Right cardiac atrium (tissue), 5 donors: ENCODE data around the gene GRAMD4. TPM values are rescaled to one million over a fixed set of nuclear protein-coding genes. Genes with fewer than 3 reads are reported as not detected.

Experiments
- ATAC-seq, 2 donors: fragments of 200-7000 bp; cut with Tn5 transposase; one replicate each; pipeline versions ENCODE4 v1.8.0 to v1.9.1; 2020; ENCODE audit warnings: moderate library complexity in 2 of 2, mild to moderate bottlenecking in 1 of 2
- DNase-seq, 3 donors: peaks; one replicate each; pipeline ENCODE4 v3.0.0-alpha.2; 2020
- H3K27ac ChIP-seq: one replicate; pipeline ENCODE4 v1.5.1; 2013; ENCODE audit warnings: mild to moderate bottlenecking, low read length, control low read depth, moderate library complexity
- H3K27me3 ChIP-seq: one replicate; pipeline ENCODE4 v1.6.1; 2013; ENCODE audit not compliant: control insufficient read depth, insufficient read depth
- H3K4me1 ChIP-seq: one replicate; pipeline ENCODE4 v1.6.1; 2013; ENCODE audit warnings: low read length; ENCODE audit not compliant: control insufficient read depth, insufficient read depth
- H3K4me3 ChIP-seq: one replicate; pipeline ENCODE4 v1.5.1; 2013; ENCODE audit warnings: low read length, control low read depth
- H3K9me3 ChIP-seq: one replicate; pipeline ENCODE4 v1.6.1; 2013; ENCODE audit warnings: low read length; ENCODE audit not compliant: control insufficient read depth
- WGBS: extraction: QIAGEN DNeasy Blood & Tissue Kit; methylation state at CpG from one replicate; pipeline ENCODE4 v1.1.7; 2013; 5-methylcytosine and 5-hydroxymethylcytosine counted together
- intact Hi-C, 4 donors: fragments of 100-400 bp; cut with DNase I; formaldehyde crosslinking; loops; one replicate each; pipeline versions ENCODE4 v1.11.0 to v1.14.0; 2022 to 2023
- polyA plus RNA-seq: library from polyadenylated mRNA; stranded (reverse); fragments of 200-250 nt; gene quantifications from one replicate; pipeline ENCODE4 v1.2.3, GENCODE V29; 2013
- total RNA-seq, 4 donors: library from RNA; stranded (reverse); fragmentation: NEBNext Ultra II Directional; extraction: Animal tissue kit (Norgen Biotek cat#: 25700); gene quantifications; one replicate each; pipeline ENCODE4 v1.2.1, GENCODE V29; 2021
- donor health status: healthy with polysubstance abuse.
- donor health status: DM: no; HTN: yes; CAD: no.
- donor health status: DM: no; HTN: no; CAD: no.
- donor health status: DM: no; HTN: yes; CAD: no; lungs with severe emphysema.
- donor health status: DM: yes; HTN: yes; CAD: no.

The GRAMD4 gene
- total and polyA plus RNA-seq, 5 donors: 31.6 to 106 (median 81.5) TPM

DNA sequence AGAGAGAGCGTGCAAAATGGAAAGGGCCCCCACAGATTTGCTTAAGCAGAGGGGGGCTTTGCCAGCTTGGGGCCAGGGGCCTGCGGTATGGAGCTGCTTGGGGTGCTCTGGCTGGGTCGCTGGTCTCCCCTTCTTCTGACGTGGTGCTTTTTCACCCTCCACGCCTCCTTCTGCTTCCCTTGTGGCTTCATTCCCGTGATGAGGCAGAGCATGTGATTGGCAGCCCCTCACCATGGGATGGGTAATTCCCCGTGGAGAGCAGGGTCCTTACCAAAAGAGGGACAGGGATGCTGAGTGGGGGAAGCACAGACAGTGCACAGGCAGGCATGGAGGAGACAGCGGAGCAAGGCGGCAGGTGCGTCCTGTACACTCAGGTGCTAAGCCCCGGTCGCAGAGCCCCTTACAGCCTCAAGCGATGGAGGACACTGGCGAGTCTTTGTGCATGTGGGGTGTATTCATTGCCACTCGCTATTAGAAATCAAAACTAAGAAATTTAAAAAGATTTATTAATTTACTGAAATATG is 19.9 kb upstream of the GRAMD4 start:
- intact Hi-C loops: no loop called here
- WGBS: 80% methylated on average over 15 of the region's 15 CpGs
- H3K27ac ChIP-seq: no peak overlapping the region

DNA sequence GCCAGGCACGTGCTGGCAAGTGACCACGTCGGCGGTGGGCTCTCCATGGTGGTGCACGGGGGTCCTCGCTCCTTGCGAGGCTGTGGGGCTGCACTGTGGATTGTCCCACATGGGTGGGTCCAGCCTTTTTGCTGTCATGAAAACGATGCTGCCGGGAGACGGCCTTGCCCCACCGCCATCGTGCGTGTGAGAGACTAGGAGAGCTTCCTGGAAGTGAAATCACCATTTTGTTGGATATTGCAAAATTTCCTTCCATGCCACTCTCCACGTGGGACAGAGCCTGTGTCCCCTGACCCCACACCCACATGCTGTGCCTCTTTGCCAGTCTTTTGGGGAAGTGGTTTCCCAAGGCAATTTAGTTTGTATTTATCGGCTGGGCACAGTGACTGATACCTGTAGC is 18.2 kb upstream of the GRAMD4 start:
- no peaks in the 10 kb centered on the region for H3K27me3 ChIP-seq
- H3K4me3 ChIP-seq: no peak overlapping the region
- H3K27ac ChIP-seq: no peak overlapping the region
- H3K4me1 ChIP-seq: peaks cover 5% of the 10 kb centered on the region
- ATAC-seq (no peak), DNase-seq (peak in 2 of 3 donors; percentile 63 to 69)
- intact Hi-C loops: no loop called here
- 81% methylated on average over 15 of the region's 15 CpGs for WGBS
- no peaks in the 10 kb centered on the region for H3K9me3 ChIP-seq

More for the DNA sequence above, 19.9 kb upstream of the GRAMD4 start:
- Histone ChIP-seq H3K9me3 (no peaks in the 10 kb centered on the region), H3K4me1 (peaks cover 11% of the 10 kb centered on the region), H3K27me3 (no peaks in the 10 kb centered on the region), H3K4me3 (no peak overlapping the region)
- no peak for ATAC-seq
- DNase-seq: peak in 1 of 3 donors; percentile 53

- peaks cover 4% of the 10 kb centered on the region for H3K4me1 ChIP-seq
- peak in 2 of 3 donors; percentile 67 to 77 for DNase-seq
These were observed 15.9 kb upstream of the GRAMD4 start for GRCh38 chr22:46604306-46604690.

GRCh38 chr22:46605117-46605516 is 15.1 kb upstream of the GRAMD4 start:
- Histone ChIP-seq H3K27ac (no peak overlapping the region), H3K27me3 (no peaks in the 10 kb centered on the region), H3K4me3 (no peak overlapping the region), H3K9me3 (no peaks in the 10 kb centered on the region), H3K4me1 (peaks cover 4% of the 10 kb centered on the region)
- intact Hi-C loops: no loop called here
- ATAC-seq (no peak), DNase-seq (no peak)
- 96% methylated on average over 6 of the region's 6 CpGs for WGBS

More at GRCh38 chr22:46604306-46604690, 15.9 kb upstream of the GRAMD4 start:
- H3K9me3 ChIP-seq: no peaks in the 10 kb centered on the region
- H3K27me3 ChIP-seq: no peaks in the 10 kb centered on the region
- H3K4me3 ChIP-seq: no peak overlapping the region
- WGBS: 28% methylated on average over 8 of the region's 8 CpGs
- H3K27ac ChIP-seq: peak overlapping the region; percentile 30
- ATAC-seq: peak; percentile 68 to 74
- intact Hi-C loops: no loop called here

DNA sequence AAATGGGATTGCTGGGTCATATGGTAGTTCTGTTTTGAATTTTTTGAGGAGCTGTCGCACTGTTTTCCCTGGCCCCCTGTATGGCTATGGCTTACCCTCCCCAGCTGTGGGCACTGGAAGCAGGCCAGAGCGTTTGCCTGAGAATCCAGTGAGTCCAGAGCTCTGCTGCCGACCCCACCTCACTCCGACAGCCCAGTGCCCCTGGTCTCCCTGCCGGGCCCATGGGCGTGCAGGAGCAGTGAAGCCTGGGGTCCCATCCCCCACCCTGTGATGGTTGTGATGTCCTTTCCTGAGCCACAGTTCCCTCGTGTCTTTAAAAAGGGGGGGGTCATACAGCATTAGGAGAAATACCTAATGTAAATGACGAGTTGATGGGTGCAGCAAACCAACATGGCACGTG is 13.3 kb upstream of the GRAMD4 start:
- intact Hi-C loops: no loop called here
- Histone ChIP-seq H3K27ac (no peak overlapping the region), H3K9me3 (no peaks in the 10 kb centered on the region), H3K4me3 (no peak overlapping the region), H3K27me3 (no peaks in the 10 kb centered on the region), H3K4me1 (peaks cover 4% of the 10 kb centered on the region)
- 68% methylated on average over 9 of the region's 9 CpGs for WGBS
- ATAC-seq (no peak), DNase-seq (peak in 2 of 3 donors; percentile 50 to 56)

- DNase-seq (peak in 1 of 3 donors; percentile 47), ATAC-seq (peak in 1 of 2 donors; percentile 3)
- Histone ChIP-seq H3K4me3 (no peak overlapping the region), H3K9me3 (no peaks in the 10 kb centered on the region), H3K27ac (no peak overlapping the region), H3K27me3 (no peaks in the 10 kb centered on the region), H3K4me1 (peaks cover 6% of the 10 kb centered on the region)
- intact Hi-C loops: no loop called here
- 88% methylated on average over 27 of the region's 27 CpGs for WGBS
These were observed 12.6 kb upstream of the GRAMD4 start for GRCh38 chr22:46607483-46608114.

DNA sequence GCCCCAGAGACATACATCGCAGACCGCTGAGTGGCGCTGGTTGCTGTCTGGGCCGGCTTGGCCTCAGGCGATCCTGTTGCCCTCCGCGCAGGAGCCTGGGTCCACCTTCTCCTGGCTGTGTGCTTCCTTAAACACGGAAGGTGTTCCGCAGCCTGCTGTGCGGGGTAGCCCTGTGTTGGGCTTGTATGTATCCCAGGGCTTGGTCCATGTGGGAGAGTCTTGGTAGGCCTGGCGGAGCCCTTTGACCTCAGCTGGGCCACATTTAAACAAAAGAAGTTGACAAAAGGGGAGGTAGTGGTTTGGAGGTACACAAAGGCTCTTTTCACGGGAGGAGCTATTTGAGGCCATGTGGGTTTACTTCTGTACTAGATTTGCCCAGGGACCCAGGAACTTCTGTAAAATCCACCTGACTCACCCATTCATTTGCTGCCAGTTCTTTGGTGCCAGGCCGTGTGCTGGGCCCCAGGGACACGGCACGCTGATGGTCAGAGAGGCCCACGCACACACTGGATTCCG is 11.0 kb upstream of the GRAMD4 start:
- peaks cover 17% of the 10 kb centered on the region for H3K4me1 ChIP-seq
- no peak overlapping the region for H3K27ac ChIP-seq
- H3K27me3 ChIP-seq: no peaks in the 10 kb centered on the region
- intact Hi-C loops: no loop called here
- H3K9me3 ChIP-seq: no peaks in the 10 kb centered on the region
- 92% methylated on average over 17 of the region's 17 CpGs for WGBS
- DNase-seq: peak in 1 of 3 donors; percentile 50
- no peak overlapping the region for H3K4me3 ChIP-seq
- no peak for ATAC-seq

DNA sequence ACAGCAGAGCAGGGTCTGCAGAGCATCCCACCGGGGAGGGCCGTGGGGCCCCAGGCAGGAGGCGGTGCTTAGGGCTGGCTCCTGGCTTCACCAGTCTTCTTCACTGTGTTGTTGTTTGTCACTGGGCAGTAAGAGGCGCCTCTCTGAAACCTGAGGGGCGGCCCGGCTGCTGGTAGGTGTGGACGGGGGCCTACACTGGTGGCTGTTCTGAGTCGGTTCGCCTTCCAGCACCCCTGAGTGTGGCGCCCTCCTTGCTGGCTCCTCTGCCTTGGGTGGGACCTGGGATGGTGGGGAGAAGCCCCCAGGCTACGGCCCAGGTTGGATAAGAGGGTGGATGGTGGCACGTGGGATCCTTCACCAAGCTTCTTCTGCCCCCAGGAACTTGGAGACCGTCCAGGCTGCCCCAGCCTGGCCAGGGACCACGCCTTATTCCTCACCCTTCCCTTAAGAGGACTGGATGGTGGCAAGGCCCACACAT is 10.4 kb upstream of the GRAMD4 start:
- 77% methylated on average over 14 of the region's 14 CpGs for WGBS
- no peaks in the 10 kb centered on the region for H3K9me3 ChIP-seq
- no peak overlapping the region for H3K4me3 ChIP-seq
- DNase-seq: peak in 2 of 3 donors; percentile 50 to 55
- peaks cover 15% of the 10 kb centered on the region for H3K4me1 ChIP-seq
- ATAC-seq: peak in 1 of 2 donors; percentile 6
- no peaks in the 10 kb centered on the region for H3K27me3 ChIP-seq
- no peak overlapping the region for H3K27ac ChIP-seq
- intact Hi-C loops: no loop called here

- DNase-seq (peak in 2 of 3 donors; percentile 28 to 51), ATAC-seq (no peak)
- Histone ChIP-seq H3K9me3 (no peaks in the 10 kb centered on the region), H3K4me3 (no peak overlapping the region), H3K27ac (no peak overlapping the region), H3K4me1 (peaks cover 15% of the 10 kb centered on the region), H3K27me3 (no peaks in the 10 kb centered on the region)
- 82% methylated on average over 12 of the region's 12 CpGs for WGBS
- intact Hi-C loops: no loop called here
These were observed 9.8 kb upstream of the GRAMD4 start for GRCh38 chr22:46610356-46610755.

GRCh38 chr22:46611189-46611588 is 9.0 kb upstream of the GRAMD4 start:
- H3K4me3 ChIP-seq: no peak overlapping the region
- intact Hi-C loops: no loop called here
- 90% methylated on average over 7 of the region's 7 CpGs for WGBS
- peaks cover 15% of the 10 kb centered on the region for H3K4me1 ChIP-seq
- no peak overlapping the region for H3K27ac ChIP-seq
- no peak for DNase-seq
- no peak for ATAC-seq
- H3K9me3 ChIP-seq: no peaks in the 10 kb centered on the region
- H3K27me3 ChIP-seq: no peaks in the 10 kb centered on the region

- no peak overlapping the region for H3K27ac ChIP-seq
- H3K27me3 ChIP-seq: no peaks in the 10 kb centered on the region
- intact Hi-C loops: no loop called here
- peaks cover 15% of the 10 kb centered on the region for H3K4me1 ChIP-seq
- 70% methylated on average over 13 of the region's 13 CpGs for WGBS
- ATAC-seq (peak; percentile 25 to 30), DNase-seq (peak in 1 of 3 donors; percentile 43)
- H3K9me3 ChIP-seq: no peaks in the 10 kb centered on the region
- H3K4me3 ChIP-seq: no peak overlapping the region
These were observed 7.8 kb upstream of the GRAMD4 start for GRCh38 chr22:46612341-46612903.
